ENCODE results near the gene OCLN. TPM values are rescaled to one million over a fixed set of nuclear protein-coding genes. Genes with fewer than 3 reads are reported as not detected.

OCLN gene
- total and polyA plus RNA-seq, 9 of the 15 experiments (the other 6 are each of a cell fraction or from before 2014, with no cell fraction given) = 0.05 to 0.29 (median 0.15) TPM

DNA sequence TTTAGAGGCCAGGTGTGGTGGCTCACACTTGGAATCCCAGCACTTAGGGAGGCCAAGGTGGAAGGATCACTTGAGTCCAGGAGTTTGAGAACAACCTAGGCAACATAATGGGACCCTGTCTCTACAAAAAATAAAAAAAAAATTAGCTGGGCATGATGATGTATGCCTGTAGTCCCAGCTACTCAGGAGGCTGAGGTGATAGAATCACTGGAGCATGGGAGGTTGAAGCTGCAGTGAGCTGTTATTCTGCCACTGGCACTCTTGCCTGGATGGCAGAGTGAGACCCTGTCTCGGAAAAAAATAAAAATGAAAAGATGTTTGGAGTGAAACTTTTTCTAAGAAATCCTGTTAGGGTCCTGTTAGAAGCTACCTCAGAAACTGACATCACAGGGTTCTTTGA is 24.2 kb downstream of the OCLN start:
- WGBS (ENCODE audit: insufficient coverage, low coverage, missing lambda C conversion rate) = 6% methylated on average over 1 of the region's 1 CpG
- peaks cover 0 to 5% of the 10 kb centered on the region in 2 experiments; a peak in 1 of 5 replicates for H3K4me1 ChIP-seq (replicated peaks in 1 of 2; ENCODE audit: control insufficient read depth in 2 of 2, insufficient read depth in 2 of 2, low read length in 2 of 2)
- peak; percentile 56 for FAIRE-seq
- TF ChIP-seq CEBPG (CRISPR knock-in tag; IDR thresholded peaks at IDR 0.05) (no peak), CEBPG (tag; conservative IDR thresholded peaks at IDR 0.05 in 1 of 2, IDR thresholded peaks at IDR 0.05 in 1 of 2) (0 out of 4 replicates have a peak, but pooled peaks of 1 of the 2 experiments have one; percentile 1), ZNF263 (CRISPR knock-in tag; IDR thresholded peaks at IDR 0.05; ENCODE audit: borderline replicate concordance) (no peak), DMBX1 (CRISPR knock-in tag; IDR thresholded peaks at IDR 0.05; ENCODE audit: borderline replicate concordance) (no peak), ZKSCAN8 (CRISPR knock-in tag; IDR thresholded peaks at IDR 0.05) (no peak)
- TF ChIP-seq, protein P1, sequence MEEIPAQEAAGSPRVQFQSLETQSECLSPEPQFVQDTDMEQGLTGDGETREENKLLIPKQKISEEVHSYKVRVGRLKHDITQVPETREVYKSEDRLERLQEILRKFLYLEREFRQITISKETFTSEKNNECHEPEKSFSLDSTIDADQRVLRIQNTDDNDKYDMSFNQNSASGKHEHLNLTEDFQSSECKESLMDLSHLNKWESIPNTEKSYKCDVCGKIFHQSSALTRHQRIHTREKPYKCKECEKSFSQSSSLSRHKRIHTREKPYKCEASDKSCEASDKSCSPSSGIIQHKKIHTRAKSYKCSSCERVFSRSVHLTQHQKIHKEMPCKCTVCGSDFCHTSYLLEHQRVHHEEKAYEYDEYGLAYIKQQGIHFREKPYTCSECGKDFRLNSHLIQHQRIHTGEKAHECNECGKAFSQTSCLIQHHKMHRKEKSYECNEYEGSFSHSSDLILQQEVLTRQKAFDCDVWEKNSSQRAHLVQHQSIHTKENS (CRISPR knock-in tag; IDR thresholded peaks at IDR 0.05) = no peak
- H3K4me2 ChIP-seq (ENCODE audit: insufficient read depth, low read length) = no peak overlapping the region
- ChIA-PET CTCF (ENCODE audit: low intra/inter-chr PET ratio) (no interaction called here), POLR2A (interaction anchor here (0.8 to 1.4 kb wide), 2 partner anchors 12 to 14 kb away, joined by 3 to 5 read pairs; no protein-coding TSS in a partner anchor)
- no peaks in the 10 kb centered on the region for H3K36me3 ChIP-seq (ENCODE audit: control insufficient read depth, insufficient read depth, low read length)
- intact Hi-C loops (cut with micrococcal nuclease) = no loop called here
- no peak overlapping the region for H3K27ac ChIP-seq (ENCODE audit: extremely low read depth, low read depth, low read length)
- H3K9me1 ChIP-seq (ENCODE audit: control insufficient read depth, insufficient read depth, low read length) = peaks cover 3% of the 10 kb centered on the region
- H3K79me2 ChIP-seq (ENCODE audit: control insufficient read depth, insufficient read depth, low read length) = no peaks in the 10 kb centered on the region
- no peaks in the 10 kb centered on the region for H3K9me3 ChIP-seq (replicated peaks; ENCODE audit: control insufficient read depth, insufficient read depth, low read depth, low read length)
- H3K27me3 ChIP-seq (ENCODE audit: control insufficient read depth in 2 of 2, insufficient read depth in 2 of 2, low read length in 2 of 2) = peaks cover 0 to 16% of the 10 kb centered on the region in 2 experiments; a peak in 2 of 5 replicates
- H3K9ac ChIP-seq (ENCODE audit: insufficient read depth in 1 of 2, low read depth in 2 of 2, low read length in 2 of 2) = no peak overlapping the region
- BruUV-seq (replicated peaks) = no TSS peak
- no peaks in the 10 kb centered on the region for H4K20me1 ChIP-seq (replicated peaks; ENCODE audit: control insufficient read depth, insufficient read depth, low read length)
- in situ Hi-C loops (cut with MboI) = no loop called here
- no peak for DNase-seq (ENCODE audit: extremely low read depth in 1 of 4, low spot score in 3 of 4)
- ATAC-seq = no peak; the same call in 2 of the 3 replicates
- H2AFZ ChIP-seq (ENCODE audit: low read depth, low read length) = no peak overlapping the region
- H3K4me3 ChIP-seq = no peak overlapping the region

Data from K562 (cell line).